ENCODE data around the gene ZNF230. TPM values are rescaled to one million over a fixed set of nuclear protein-coding genes. Genes with fewer than 3 reads are reported as not detected.

Gene ZNF230
- total and polyA plus RNA-seq, 9 of the 15 experiments (the other 6 are each of a cell fraction or from before 2014, with no cell fraction given): 1.3 to 4.0 (median 2.2) TPM

DNA sequence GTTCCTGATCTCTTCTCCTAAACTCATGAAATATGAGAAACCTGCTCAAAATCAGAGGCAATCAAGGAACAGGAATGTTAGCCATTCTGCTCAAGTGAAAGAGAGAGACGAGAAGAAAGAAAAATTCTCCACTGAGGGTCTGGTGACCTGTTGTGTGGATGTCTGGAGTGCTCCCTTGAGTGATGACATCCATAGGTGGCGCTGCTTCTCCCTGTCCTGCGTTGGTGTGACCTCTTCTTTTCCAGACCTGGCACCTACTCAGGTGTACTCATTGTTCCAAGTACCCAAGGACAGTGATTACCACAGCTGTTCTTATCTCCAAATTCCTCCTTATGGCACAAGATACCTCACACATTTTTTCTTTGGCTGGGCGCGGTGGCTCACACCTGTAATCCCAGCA, 53.1 kb downstream of the ZNF230 start:
- no peak overlapping the region for H3K4me3 ChIP-seq
- H3K9ac ChIP-seq (ENCODE audit: insufficient read depth in 1 of 2, low read depth in 2 of 2, low read length in 2 of 2): no peak overlapping the region
- DNase-seq (ENCODE audit: extremely low read depth in 1 of 4, low spot score in 3 of 4) (peak in 1 of 4 experiments; percentile 7), ATAC-seq (no peak), FAIRE-seq (no peak)
- H3K9me1 ChIP-seq (ENCODE audit: control insufficient read depth, insufficient read depth, low read length): no peaks in the 10 kb centered on the region
- TF ChIP-seq, protein P1, sequence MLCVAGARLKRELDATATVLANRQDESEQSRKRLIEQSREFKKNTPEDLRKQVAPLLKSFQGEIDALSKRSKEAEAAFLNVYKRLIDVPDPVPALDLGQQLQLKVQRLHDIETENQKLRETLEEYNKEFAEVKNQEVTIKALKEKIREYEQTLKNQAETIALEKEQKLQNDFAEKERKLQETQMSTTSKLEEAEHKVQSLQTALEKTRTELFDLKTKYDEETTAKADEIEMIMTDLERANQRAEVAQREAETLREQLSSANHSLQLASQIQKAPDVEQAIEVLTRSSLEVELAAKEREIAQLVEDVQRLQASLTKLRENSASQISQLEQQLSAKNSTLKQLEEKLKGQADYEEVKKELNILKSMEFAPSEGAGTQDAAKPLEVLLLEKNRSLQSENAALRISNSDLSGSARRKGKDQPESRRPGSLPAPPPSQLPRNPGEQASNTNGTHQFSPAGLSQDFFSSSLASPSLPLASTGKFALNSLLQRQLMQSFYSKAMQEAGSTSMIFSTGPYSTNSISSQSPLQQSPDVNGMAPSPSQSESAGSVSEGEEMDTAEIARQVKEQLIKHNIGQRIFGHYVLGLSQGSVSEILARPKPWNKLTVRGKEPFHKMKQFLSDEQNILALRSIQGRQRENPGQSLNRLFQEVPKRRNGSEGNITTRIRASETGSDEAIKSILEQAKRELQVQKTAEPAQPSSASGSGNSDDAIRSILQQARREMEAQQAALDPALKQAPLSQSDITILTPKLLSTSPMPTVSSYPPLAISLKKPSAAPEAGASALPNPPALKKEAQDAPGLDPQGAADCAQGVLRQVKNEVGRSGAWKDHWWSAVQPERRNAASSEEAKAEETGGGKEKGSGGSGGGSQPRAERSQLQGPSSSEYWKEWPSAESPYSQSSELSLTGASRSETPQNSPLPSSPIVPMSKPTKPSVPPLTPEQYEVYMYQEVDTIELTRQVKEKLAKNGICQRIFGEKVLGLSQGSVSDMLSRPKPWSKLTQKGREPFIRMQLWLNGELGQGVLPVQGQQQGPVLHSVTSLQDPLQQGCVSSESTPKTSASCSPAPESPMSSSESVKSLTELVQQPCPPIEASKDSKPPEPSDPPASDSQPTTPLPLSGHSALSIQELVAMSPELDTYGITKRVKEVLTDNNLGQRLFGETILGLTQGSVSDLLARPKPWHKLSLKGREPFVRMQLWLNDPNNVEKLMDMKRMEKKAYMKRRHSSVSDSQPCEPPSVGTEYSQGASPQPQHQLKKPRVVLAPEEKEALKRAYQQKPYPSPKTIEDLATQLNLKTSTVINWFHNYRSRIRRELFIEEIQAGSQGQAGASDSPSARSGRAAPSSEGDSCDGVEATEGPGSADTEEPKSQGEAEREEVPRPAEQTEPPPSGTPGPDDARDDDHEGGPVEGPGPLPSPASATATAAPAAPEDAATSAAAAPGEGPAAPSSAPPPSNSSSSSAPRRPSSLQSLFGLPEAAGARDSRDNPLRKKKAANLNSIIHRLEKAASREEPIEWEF (CRISPR knock-in tag; IDR thresholded peaks at IDR 0.05): no peak
- no peak for TF ChIP-seq ZNF766 (CRISPR knock-in tag; conservative IDR thresholded peaks at IDR 0.05)
- TF ChIP-seq, protein P2, sequence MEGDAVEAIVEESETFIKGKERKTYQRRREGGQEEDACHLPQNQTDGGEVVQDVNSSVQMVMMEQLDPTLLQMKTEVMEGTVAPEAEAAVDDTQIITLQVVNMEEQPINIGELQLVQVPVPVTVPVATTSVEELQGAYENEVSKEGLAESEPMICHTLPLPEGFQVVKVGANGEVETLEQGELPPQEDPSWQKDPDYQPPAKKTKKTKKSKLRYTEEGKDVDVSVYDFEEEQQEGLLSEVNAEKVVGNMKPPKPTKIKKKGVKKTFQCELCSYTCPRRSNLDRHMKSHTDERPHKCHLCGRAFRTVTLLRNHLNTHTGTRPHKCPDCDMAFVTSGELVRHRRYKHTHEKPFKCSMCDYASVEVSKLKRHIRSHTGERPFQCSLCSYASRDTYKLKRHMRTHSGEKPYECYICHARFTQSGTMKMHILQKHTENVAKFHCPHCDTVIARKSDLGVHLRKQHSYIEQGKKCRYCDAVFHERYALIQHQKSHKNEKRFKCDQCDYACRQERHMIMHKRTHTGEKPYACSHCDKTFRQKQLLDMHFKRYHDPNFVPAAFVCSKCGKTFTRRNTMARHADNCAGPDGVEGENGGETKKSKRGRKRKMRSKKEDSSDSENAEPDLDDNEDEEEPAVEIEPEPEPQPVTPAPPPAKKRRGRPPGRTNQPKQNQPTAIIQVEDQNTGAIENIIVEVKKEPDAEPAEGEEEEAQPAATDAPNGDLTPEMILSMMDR (IDR thresholded peaks at IDR 0.05 in 2 of 3, conservative IDR thresholded peaks at IDR 0.05 in 1 of 3; ENCODE audit: insufficient read depth in 2 of 3, low read depth in 1 of 3, low read length in 3 of 3): 0 out of 6 replicates have a peak, but pooled peaks have one; percentile 5 to 22 (median 10)
- no peaks in the 10 kb centered on the region for H3K4me1 ChIP-seq (replicated peaks in 1 of 2; ENCODE audit: control insufficient read depth in 2 of 2, insufficient read depth in 2 of 2, low read length in 2 of 2)
- WGBS (ENCODE audit: insufficient coverage, low coverage, missing lambda C conversion rate): 8% methylated on average over 5 of the region's 5 CpGs
- no TSS peak for BruUV-seq (replicated peaks)
- no peak overlapping the region for H3K4me2 ChIP-seq (ENCODE audit: insufficient read depth, low read length)
- H4K20me1 ChIP-seq (replicated peaks; ENCODE audit: control insufficient read depth, insufficient read depth, low read length): no peaks in the 10 kb centered on the region
- H3K9me3 ChIP-seq (replicated peaks; ENCODE audit: control insufficient read depth, insufficient read depth, low read depth, low read length): 0 out of 2 replicates have a peak, but pooled peaks cover 4% of the 10 kb centered on the region
- no peak overlapping the region for H2AFZ ChIP-seq (ENCODE audit: low read depth, low read length)
- in situ Hi-C loops (cut with MboI): no loop called here
- ChIA-PET CTCF (ENCODE audit: low intra/inter-chr PET ratio) (no interaction called here), POLR2A (interaction anchor here (0.7 kb wide), 1 partner anchor 11 kb away, joined by 4 read pairs; no protein-coding TSS in a partner anchor)
- H3K27ac ChIP-seq (ENCODE audit: extremely low read depth, low read depth, low read length): no peak overlapping the region
- intact Hi-C loops (cut with micrococcal nuclease): no loop called here
- H3K79me2 ChIP-seq (ENCODE audit: control insufficient read depth, insufficient read depth, low read length): no peaks in the 10 kb centered on the region
- no peaks in the 10 kb centered on the region; a peak in 2 of 5 replicates for H3K27me3 ChIP-seq (ENCODE audit: control insufficient read depth in 2 of 2, insufficient read depth in 2 of 2, low read length in 2 of 2)
- no peaks in the 10 kb centered on the region for H3K36me3 ChIP-seq (ENCODE audit: control insufficient read depth, insufficient read depth, low read length)

Data from K562 (cell line).